Posterior vena cava (tissue), 2 donors: ENCODE measurements around the gene MTA3. TPM values are rescaled to one million over a fixed set of nuclear protein-coding genes. Genes with fewer than 3 reads are reported as not detected.

ENCODE experiments used
- DNase-seq: peaks from one replicate; pipeline ENCODE4 v3.0.0-alpha.2; 2020; ENCODE audit warnings: low spot score
- intact Hi-C, 2 donors: fragments of 100-400 bp; cut with DNase I; formaldehyde crosslinking; loops; one replicate each; pipeline versions ENCODE4 v1.14.1 to v1.14.2; 2022 to 2023
- total RNA-seq, 2 donors: library from RNA; stranded (reverse); fragmentation: NEBNext Ultra II Directional; extraction: Animal tissue kit (Norgen Biotek cat#: 25700); gene quantifications; one replicate each; pipeline ENCODE4 v1.2.1, GENCODE V29; 2021
- donor health status: DM: yes; HTN: yes; CAD: no.
- donor health status: DM: yes; HTN: yes; CAD: no.

The MTA3 gene
- total RNA-seq, 2 donors from 2014 or later = 29.7 to 30.3 TPM

DNA sequence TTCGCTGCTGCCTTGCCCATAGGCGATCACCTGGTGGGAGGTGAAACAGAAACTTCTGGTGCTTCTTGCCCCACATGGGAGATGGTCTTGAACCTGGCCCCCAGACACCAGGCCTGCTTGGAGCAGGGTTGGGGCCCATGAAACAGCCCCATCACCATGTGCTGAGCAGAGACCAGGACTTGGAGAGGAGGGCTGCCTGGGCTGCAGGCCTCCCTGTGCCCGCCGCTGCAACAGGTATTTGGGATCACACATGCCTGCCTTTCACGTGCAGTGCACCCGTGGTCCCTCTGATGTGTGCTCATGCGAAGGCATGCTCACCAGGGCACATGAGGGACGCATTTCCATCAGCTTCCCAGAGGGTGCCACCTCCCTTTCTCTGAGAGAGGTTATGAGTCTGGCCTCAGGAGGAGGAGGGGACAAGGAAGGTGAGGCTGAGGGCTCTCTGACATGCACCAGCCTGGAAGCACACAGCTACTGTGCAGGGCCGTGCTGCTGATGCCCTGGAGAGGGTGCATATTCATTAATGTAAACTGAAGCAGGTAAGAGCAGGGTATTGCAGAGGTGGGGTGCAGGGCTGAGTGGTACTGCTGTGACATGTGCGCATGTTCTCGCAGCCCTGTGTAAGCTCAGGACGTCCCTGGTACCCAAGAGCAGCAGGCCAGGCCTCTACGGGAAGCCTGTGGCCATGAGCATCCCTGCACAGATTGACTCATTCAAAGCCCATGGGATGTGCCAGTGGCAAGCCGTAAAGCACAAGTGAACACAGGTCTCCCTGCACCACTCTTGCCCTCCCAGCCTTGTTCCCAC is 199.7 kb downstream of the MTA3 start:
- no peak for DNase-seq
- intact Hi-C loops = no loop called here

DNA sequence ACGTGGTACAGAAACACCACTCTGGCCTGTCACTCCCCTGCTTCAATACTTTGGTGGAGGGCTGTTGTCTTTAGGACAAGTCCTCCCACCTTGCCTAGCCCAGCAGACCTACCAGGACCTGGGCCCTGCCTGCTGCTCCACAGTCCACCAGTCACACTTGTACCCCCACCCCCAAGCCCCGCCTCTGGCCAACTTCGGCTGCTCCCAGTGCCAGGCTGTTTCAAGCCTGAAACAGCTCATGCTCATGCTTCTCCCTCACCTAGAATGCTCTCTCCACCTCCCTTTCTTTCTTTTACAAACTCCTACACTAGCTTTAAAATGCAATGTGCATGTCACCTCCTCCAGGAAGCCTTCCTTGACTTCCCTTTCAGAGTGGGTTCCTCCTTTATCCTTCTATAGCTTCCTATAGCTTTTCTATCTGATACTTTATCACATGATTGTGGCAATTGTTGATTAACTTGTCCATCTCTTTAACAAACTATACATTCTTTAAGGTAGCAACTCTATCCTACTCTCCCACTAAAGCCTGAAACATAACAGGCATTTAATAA is 200.3 kb downstream of the MTA3 start:
- no peak for DNase-seq
- intact Hi-C loops = no loop called here

DNA sequence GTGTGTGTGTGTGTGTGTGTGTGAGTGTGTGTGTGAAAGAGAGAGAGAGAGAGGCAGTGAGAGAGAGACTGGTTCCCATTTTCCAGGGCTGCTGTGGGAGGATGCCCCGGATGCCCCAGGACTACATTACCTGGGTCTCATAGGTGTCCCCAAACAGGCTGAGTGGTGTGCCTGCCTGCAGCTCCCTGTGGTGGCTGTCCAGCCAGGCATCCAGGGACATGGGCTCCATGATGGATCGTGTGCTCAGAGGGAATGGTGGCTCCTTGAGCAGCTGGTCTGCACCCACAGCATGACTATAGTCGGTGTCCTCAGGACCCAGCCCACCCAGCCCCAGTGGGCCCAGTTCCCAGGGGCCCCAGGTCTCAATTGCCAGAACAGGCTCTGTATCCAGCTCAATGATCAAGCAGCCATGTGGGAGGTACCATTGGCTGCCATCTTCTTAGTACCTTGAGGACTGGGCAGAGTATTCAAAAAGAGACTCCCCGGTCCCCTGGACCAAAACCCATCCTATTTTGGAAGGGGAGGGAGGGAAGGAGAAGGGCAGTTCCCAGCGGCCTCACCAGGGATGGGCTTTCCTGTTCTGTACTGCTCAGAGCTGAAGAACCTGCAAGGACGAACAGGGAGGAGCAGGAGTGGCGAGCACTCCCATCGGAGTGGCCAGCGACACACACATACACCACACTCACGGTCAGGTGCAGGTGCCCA is 201.3 kb downstream of the MTA3 start:
- DNase-seq = no peak
- intact Hi-C loops = no loop called here

DNA sequence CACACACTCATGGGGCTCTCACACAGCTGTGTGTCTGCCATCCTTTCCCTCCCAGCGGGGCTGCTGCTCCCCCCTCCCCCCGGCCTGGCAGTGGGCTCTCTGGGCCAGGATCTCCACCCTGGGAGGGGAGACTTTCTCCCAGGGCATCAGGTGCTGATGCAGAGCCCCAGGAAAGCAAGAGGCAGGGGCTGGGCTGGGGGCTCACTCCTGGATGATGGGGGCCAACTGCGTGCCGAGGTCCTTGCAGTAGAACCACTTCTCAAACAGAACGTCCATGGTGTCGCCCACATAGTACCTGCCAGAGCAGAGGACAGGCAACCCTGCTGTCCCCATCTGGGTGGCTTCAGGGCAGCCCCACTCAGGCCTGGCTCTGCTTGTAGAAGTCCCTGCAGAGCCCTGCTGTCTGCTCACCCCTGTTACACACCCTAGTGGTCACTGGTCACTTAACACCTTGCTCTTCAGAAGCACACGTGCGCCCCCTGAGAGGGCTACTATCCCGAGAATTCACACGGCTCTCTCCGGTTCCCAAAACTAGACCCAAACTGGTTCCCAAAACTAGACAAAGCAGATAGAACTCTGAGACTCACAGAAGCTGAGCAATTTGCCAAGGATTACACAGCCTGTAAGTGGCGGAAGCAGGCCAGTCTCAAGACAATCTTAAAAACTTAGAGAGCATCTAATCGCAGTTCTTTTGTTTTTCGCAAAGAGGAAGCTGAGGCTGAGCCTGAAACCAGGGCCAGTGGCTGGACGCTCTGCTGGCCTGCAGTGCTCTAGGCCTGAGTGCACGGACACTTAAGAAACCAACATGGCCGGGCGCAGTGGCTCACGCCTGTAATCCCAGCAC is 202.1 kb downstream of the MTA3 start:
- DNase-seq = no peak
- intact Hi-C loops = no loop called here

DNA sequence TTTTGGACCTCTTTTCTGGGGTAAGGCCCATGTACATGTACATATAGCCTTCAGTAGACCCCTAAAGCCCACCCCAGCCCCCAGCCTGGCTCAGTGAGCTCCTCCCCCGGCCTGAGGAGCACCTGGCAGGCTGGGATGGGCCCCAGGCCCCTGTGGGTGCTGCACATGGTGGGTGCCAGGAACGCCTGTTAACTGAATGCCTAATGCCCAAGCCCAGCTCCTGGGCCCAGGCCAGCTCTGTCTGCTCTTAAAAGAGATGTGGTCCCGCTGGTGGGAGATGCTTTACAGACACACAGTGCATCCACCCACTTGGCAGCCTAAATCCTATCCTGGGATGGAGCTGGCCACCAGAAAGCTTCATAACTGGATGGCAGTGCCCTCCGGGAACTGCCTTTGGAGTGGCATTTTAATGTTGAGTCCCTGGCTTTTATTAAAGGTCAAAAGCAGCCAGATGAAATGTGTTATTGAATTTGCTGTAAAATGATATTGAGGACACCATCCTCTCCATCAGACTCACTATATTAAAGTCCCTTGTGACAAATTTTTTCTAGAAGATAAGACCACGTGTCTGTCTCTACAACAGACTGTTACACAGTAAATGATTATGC is 203.2 kb downstream of the MTA3 start:
- no peak for DNase-seq
- intact Hi-C loops = no loop called here

DNA sequence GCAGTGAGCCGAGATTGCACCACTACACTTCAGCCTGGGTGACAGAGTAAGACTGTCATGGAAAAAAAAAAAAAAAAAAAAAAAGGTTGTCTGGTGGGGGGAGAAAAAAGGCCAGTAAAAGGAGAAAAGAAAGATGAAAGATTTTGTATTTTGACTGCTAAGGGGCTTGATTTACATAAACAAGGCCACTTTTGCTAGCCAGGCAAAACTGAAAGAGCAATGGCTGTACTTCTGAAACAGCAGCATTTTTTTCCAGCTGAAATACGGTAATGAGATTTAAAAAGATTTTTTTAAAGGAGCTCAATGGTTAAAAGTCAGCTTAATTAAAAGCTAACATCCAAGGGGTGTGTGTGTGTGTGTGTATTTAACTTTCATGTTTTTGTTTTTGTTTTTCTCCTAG is 206.8 kb downstream of the MTA3 start:
- intact Hi-C loops = no loop called here
- DNase-seq = no peak

DNA sequence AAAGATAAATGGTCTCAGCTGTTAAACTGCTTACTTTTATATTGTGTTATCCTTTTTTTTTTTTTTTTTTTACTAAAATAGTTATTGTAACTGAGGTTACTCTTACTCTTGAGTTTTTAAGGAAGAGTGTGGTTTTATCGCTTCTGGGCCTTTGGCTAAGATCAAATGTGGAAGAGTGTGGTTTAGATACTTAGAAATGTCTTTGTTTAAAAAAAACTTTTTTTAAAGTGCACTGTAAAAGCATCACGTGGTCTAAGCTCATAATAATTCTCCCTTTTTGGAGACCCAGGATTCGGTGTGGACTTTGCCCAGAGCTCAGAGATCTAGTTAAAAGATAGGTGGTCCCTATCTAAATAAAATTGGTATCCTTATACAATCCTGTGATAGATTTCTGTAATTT is 207.4 kb downstream of the MTA3 start:
- DNase-seq = no peak
- intact Hi-C loops = no loop called here

DNA sequence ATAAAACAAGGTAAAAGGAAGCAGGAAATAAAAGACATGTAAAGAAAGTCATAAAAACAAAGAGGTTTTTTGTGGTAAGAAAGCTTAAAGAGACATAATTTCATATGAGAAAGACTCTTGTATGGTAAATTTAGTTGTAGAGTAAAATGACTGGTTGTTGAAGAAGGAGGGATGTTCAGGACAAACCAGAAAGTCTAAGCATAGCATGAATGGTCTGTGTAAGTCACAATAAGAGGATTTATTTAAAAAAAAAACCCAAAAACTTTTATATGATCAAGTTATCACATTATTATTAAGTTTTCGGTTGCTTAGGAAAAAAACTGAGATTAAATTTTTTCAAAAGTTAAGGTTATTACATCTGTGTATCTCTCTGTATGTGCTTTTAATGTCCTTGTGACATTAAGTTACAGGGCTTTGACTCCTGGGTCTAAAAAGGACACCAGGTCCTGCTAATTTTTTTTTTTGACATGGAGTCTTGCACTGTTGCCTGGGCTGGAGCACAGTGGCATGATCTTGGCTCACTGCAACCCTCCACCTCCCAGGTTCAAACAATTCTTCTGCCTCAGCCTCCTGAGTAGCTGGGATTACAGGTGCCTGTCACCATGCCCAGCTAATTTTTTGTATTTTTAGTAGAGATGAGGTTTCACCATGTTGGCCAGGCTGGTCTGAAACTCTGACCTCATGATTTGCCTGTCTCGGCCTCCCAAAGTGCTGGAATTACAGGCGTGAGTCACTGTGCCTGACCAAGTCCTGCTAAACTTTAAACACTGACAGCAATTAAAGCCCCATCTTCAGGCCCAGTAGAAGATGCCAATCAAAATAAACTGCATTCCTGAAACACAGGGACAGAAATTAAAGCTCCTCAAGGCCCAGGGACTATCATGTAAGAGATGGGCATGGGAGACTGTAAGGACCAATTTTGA is 209.7 kb downstream of the MTA3 start:
- no peak for DNase-seq
- intact Hi-C loops = no loop called here

DNA sequence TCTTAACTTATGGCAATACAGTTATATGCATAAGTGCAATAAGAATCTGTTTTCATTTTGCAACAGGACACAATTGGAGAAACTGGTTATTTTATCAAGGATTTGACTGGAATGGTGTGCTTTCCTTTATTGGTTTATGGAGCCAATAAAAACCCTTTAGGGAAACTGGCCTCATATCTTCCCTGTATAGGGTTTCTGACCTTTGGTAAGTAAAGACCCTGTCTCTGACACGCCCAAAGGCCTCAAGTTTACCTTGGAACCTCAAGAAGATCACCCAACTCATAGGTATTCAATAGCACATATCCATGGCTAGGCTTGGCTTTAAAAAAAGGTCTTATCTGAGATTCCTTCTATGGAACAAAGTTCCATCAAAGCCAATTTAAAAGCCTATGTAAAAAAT is 212.7 kb downstream of the MTA3 start:
- no peak for DNase-seq
- intact Hi-C loops = no loop called here

DNA sequence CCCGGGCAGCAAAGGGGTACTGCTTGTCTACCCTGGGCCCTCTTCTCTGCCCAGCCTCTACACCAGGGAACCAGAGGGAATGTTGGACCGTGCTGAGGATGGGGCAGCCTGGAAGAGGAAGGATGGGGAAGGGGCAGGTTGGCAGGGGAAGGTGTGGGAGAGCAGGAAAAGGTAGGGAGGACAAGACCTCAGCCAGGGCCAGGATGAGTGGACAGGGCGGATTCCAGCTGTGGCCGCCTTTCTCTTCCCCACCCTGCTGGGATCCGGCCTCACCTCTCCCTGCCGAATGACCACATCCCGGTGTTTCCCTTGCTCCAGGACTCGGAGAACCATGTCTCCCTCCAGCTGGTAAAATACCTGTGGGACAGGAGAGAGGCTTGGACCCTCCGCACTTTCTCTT is 215.1 kb downstream of the MTA3 start:
- no peak for DNase-seq
- intact Hi-C loops = no loop called here

DNA sequence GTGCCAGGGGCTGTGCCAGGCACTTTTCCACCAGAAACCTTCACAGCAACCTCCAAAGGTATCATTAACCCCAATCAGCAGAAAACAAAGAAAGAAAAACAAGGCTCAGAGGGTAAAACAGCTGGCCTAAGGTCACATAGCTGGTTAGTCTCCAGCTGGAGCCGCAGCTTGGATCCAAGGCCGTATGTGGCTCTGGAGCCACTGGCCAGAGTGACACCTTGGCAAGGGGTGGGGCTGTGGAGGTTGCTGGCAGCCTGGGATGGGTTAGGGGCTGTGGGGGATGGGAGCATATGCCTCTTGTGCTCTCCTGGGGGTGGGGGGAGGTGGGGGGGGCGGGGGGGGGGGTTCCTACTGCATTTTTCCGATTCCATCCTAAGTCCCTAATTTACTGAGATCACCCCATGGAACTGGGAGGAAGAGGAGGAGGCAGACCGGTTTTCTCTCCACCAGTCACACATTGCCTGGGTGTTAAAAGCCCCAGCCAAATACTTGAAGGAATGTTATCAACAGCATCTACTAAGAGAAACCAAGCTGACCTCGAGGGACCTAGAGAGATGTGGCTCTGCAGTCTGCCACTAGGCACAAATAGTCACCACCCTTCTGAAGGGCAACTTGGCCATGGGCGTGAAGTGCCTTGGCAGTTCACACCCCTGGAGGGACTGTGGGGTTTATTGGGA is 215.9 kb downstream of the MTA3 start:
- no peak for DNase-seq
- intact Hi-C loops = no loop called here

DNA sequence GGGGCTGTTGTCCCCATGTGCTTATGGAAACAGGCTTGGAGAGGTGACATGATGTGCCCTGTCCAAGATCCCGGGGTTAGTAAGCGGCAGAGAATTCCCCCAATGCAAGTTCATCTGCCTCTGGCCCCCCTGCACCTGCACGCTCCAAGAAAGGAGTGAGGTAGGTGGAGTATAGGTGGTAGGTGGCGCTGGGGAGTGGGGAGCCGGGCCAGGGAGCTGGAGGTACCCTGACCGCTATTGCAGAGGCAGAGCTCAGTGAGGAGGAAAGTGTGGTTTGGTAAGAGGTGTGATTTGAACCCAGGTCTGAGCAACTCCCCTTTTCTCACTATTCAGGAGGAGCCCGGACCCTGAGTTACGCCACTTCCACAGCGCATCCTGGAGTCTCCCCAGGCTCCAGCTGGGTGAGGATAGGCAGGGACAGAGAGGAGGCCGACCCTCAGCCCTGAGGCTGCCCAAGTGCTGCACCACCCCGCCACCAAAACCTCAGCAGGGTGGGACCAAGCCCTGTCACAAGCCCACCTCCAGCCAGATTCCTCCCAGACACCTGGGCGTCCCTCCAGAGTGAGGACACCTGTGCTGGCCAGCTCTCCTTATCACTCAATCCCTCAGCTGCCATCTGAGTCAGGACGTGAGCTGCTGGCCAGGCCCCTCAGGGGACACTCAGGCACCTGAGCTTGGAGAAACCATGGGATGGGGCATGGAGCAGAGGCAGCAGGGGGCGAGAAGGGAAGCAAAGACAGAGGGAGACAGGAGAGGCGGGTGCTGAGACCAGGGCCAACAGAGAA is 218.3 kb downstream of the MTA3 start:
- intact Hi-C loops = no loop called here
- no peak for DNase-seq

DNA sequence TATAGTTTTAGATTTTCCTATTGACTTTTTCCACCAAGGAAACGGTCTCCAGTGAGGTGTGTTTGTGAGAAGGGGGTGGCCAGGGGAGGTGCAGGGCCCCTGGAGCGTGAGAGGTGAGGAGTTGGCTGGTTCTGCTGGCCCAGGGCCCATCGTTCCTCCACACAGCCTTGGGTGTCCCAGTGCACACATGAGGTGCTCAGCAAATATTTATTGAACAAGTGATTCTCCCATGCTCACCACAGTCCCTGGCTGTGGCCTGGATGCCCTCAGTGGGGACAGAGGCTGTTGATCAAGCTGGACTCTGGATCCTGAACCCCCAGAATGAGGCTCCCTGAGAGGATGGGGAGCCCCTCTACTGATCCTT is 219.0 kb downstream of the MTA3 start:
- no peak for DNase-seq

DNA sequence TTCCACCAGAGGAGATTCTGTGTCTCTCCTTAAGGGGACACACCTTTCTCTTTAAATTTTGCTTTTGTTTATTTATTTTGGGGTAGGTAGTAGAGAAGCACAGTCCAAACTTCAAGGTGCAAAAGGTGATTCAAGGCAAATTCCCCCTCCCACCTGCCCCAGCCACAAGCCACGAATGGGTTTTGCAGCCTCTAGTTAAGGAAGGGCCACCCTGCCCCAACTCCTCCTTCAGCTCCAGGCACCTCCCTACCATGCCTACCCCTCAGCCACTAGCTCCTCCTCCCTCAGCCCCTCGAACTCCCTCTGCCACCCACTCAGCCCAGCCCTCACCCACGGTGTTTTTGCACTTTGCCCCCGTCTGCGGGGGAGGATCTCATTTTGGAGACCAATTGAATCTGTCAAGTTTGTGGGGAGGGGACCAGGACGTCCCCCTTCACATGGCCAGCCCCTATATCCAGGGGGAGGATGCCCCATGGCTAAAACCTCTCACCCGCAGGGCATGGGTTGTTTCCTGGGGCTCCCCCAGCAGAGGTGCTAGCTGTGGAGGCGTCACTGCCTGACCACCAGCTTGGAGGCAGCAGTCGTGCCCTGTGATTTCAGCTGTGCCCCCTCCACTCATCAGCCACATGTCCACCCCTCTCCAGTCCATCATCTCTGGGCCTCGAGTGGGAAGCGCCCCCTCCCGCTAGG is 219.5 kb downstream of the MTA3 start:
- intact Hi-C loops = no loop called here
- no peak for DNase-seq

More for the DNA sequence above, 219.0 kb downstream of the MTA3 start:
- intact Hi-C loops = no loop called here

DNA sequence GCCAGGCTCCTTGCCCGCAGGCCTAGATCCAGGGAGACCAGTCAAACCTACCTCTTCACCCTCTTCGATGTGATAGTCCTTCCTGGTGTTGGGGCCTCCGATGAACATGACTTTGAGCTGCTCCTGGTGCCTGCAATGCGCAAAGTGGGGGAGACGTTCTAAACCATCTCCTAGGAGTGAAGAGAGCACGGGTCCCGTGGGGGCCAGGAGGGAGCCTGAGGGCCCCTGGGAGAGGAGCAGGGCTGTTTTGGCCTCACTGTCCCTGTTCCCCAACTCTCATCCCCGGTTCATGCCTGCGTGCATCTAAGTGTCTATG is 220.0 kb downstream of the MTA3 start:
- no peak for DNase-seq
- intact Hi-C loops = no loop called here

DNA sequence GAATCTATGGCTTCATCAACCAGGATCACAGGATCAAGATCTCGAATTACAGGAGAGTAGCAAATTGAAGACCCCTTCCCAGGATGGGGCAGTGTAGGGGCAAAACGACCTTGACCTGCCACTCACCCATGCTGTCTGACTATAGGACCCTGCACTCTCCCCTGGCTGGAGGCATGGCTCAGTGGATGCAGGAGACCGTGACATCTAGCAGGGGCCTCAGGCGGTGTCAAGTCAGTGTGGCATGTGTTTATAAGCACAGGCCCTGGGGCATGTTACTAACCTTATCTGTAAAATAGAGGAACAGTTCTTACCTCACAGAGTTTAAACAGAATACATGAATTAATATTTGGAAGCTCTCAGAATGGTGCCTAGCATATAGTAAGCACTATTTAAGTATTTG is 220.4 kb downstream of the MTA3 start:
- DNase-seq = no peak

DNA sequence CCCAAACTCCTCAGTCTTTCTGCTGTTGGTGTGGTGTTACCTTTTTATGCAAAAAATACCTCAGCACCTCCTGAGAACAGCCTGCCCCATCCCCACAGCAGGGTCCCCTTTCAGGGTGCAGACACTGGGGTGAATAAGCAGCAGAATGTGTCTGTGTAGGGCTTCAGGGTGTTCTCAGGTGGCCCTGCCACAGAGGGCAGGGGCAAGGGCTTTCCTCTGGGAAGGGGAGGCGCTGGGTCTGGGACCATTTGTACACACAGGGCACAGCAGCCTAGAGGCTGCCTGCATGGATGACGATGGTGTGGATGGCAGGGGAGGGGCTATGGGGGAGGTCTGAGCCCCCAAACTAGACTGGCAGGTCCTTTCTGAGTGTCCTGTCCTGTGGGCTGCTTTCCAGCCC is 221.3 kb downstream of the MTA3 start:
- intact Hi-C loops = loop anchor here in 1 of 2 donors (10.0 kb wide), 1 partner anchor 65 kb away; no protein-coding TSS in a partner anchor

More for the DNA sequence above, 220.4 kb downstream of the MTA3 start:
- intact Hi-C loops = no loop called here

More for the DNA sequence above, 221.3 kb downstream of the MTA3 start:
- no peak for DNase-seq
